Breast epithelium (tissue), 3 donors: ENCODE results near the gene METTL21A.

Source experiments
- POLR2A ChIP-seq: fragments of 450-650 bp; IDR thresholded peaks from one replicate; pipeline ENCODE4 v1.6.1; 2016; ENCODE audit warnings: antibody characterized with exemption, mild to moderate bottlenecking, moderate library complexity
- POLR2AphosphoS5 ChIP-seq, 3 donors: sonication (generic); formaldehyde crosslinking; IDR thresholded peaks; one replicate each; pipeline ENCODE4 v1.6.1; 2017; ENCODE audit warnings: antibody characterized with exemption in 3 of 3
- TF ChIP-seq, protein P1 (sequence below), 3 donors: fragments of 450-650 bp; IDR thresholded peaks; one replicate each; pipeline ENCODE4 v1.5.1; 2016 to 2017; ENCODE audit warnings: antibody characterized with exemption in 3 of 3, mild to moderate bottlenecking in 3 of 3, moderate library complexity in 3 of 3

- TF ChIP-seq, protein P1, sequence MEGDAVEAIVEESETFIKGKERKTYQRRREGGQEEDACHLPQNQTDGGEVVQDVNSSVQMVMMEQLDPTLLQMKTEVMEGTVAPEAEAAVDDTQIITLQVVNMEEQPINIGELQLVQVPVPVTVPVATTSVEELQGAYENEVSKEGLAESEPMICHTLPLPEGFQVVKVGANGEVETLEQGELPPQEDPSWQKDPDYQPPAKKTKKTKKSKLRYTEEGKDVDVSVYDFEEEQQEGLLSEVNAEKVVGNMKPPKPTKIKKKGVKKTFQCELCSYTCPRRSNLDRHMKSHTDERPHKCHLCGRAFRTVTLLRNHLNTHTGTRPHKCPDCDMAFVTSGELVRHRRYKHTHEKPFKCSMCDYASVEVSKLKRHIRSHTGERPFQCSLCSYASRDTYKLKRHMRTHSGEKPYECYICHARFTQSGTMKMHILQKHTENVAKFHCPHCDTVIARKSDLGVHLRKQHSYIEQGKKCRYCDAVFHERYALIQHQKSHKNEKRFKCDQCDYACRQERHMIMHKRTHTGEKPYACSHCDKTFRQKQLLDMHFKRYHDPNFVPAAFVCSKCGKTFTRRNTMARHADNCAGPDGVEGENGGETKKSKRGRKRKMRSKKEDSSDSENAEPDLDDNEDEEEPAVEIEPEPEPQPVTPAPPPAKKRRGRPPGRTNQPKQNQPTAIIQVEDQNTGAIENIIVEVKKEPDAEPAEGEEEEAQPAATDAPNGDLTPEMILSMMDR (IDR thresholded peaks at IDR 0.05): no peak
- TF ChIP-seq POLR2AphosphoS5 (IDR thresholded peaks at IDR 0.05) (no peak), POLR2A (no peak)
Observed at GRCh38 chr2:207640160-207640559, 15.0 kb upstream of the METTL21A start.
